KOPT-K1 (cell line): ENCODE results near the gene SLC25A5.

Experiments
- H3K27ac ChIP-seq: fragments of 200-600 bp; sonication (generic); 2 replicates; pipeline ENCODE4 v1.5.1; 2016; ENCODE audit warnings: antibody characterized with exemption, mild to moderate bottlenecking, low read depth, low read length; ENCODE audit not compliant: poor library complexity, severe bottlenecking
- H3K36me3 ChIP-seq: fragments of 200-600 bp; sonication (generic); 2 replicates; pipeline ENCODE4 v1.5.1; 2017; ENCODE audit warnings: antibody characterized with exemption, mild to moderate bottlenecking, low read length, moderate library complexity; ENCODE audit not compliant: insufficient read depth
- H3K9me3 ChIP-seq: fragments of 200-600 bp; sonication (generic); 2 replicates; pipeline ENCODE4 v1.5.1; 2017; ENCODE audit warnings: antibody characterized with exemption, low read length, mild to moderate bottlenecking; ENCODE audit not compliant: insufficient read depth, poor library complexity, severe bottlenecking

The SLC25A5 gene

GRCh38 chrX:119512146-119512800 lies 44.0 kb downstream of the SLC25A5 start:
- H3K36me3 ChIP-seq, result no peaks in the 10 kb centered on the region
- H3K9me3 ChIP-seq, result no peaks in the 10 kb centered on the region
- no peak overlapping the region for H3K27ac ChIP-seq

GRCh38 chrX:119516157-119516702 lies 48.0 kb downstream of the SLC25A5 start:
- Histone ChIP-seq H3K36me3 (no peaks in the 10 kb centered on the region), H3K9me3 (no peaks in the 10 kb centered on the region), H3K27ac (no peak overlapping the region)

- Histone ChIP-seq H3K36me3 (no peaks in the 10 kb centered on the region), H3K9me3 (no peaks in the 10 kb centered on the region), H3K27ac (no peak overlapping the region)
Measured at GRCh38 chrX:119518371-119518770, 50.1 kb downstream of the SLC25A5 start.
